ENCODE measurements around the gene INSIG2.
A peak's percentile ranks its signal among the peaks of the same experiment; 100 is the strongest.

INSIG2 gene

DNA sequence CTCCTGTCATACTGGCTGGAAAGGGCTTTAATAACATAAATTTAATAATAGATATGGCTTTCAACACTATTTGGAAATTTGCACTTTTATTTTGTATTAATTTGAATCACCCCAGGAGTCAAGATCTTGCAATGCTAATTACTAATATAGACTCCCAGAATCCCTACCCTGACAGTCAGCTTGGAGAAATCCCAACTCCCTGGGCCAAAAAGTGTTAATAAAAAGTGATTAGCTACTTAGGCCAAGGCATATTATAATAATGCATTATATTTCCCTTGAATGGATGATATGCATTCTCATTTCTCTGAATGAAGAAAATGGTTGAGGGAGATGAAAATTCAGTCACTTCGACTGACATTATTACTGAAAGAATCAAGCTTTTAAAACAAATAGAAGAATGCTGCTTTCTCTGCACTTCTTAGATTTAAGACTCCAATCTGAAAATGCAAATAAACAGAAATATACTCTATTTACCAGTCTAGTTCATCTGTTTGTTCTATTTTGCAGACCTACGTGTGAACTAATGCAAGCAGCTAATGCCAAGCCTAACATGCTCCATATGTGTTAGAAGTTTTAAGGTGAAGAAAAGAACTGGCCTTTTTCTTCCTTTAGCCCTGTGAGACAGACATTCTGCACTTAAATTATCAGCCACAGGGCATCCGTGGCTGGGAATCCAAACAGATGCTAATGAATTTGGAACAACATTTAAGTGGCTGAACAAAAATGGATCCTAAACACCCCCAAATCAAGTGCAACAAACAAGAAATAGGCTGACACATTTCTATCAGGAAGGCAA lies 33.9 kb upstream of the INSIG2 start:
- H3K9me3 ChIP-seq = no peaks in the 10 kb centered on the region
- H3K27me3 ChIP-seq = no peaks in the 10 kb centered on the region
- TF ChIP-seq, protein P1, sequence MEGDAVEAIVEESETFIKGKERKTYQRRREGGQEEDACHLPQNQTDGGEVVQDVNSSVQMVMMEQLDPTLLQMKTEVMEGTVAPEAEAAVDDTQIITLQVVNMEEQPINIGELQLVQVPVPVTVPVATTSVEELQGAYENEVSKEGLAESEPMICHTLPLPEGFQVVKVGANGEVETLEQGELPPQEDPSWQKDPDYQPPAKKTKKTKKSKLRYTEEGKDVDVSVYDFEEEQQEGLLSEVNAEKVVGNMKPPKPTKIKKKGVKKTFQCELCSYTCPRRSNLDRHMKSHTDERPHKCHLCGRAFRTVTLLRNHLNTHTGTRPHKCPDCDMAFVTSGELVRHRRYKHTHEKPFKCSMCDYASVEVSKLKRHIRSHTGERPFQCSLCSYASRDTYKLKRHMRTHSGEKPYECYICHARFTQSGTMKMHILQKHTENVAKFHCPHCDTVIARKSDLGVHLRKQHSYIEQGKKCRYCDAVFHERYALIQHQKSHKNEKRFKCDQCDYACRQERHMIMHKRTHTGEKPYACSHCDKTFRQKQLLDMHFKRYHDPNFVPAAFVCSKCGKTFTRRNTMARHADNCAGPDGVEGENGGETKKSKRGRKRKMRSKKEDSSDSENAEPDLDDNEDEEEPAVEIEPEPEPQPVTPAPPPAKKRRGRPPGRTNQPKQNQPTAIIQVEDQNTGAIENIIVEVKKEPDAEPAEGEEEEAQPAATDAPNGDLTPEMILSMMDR (IDR thresholded peaks at IDR 0.05) = no peak
- H3K27ac ChIP-seq = peak overlapping the region; percentile 72
- peaks cover 52 to 63% of the 10 kb centered on the region in 2 experiments for H3K4me1 ChIP-seq (ENCODE audit: control insufficient read depth in 1 of 2, insufficient read depth in 1 of 2, low read depth in 1 of 2, low read length in 1 of 2)
- H3K36me3 ChIP-seq = no peaks in the 10 kb centered on the region
- H3K4me3 ChIP-seq (ENCODE audit: low read depth in 1 of 2, low read length in 1 of 2) = no peak overlapping the region

DNA sequence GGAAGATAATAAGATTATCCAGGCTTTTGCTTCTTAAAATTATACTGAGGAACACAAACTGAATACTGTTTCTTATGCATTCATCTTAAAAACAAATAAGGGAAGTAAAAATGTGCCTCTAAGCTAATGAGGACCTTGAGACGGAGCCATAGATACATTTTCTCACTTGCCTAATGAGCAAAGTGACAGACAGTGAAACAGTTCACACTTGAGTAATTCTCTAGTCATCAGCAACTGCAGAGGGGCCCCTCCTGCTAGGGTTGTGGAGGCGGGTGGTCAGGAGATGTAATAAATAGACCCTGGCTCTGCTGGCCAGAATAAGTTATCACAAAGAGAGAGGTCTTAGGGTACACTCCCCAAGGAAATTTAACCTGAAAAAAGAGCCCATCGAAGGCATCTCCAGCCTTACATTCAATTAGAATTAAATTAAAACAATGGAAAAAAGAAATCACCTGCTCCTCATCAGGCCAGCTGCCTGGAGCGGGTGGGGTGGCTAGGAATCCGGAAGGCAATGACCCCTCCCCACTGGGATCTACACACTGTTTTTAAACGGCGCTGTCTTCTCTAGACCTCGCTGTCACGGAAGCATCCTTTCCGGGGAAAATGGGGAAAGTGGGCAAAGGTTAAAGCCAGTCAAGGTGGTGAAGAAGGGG lies 32.6 kb upstream of the INSIG2 start:
- H3K27me3 ChIP-seq = no peaks in the 10 kb centered on the region
- TF ChIP-seq, protein P1 (IDR thresholded peaks at IDR 0.05) = no peak

DNA sequence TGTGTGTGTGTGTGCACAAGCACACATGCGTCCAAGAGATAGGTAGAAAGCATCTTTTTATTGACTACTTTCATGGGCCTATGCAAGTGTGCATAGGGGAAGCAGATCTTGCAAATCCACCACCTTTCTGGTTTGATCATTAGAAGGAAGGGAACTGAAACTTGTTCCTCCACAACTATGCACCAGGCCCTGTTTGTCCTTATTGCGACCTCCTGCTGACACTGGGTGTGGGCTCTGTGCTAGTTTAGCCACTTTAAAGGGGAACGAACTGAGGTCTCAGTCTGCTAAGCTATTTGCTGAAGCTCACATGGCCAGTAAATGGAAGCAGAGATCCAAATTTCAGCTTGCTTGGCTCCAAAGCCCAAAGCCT lies 32.1 kb upstream of the INSIG2 start:
- no peaks in the 10 kb centered on the region for H3K36me3 ChIP-seq
- peak overlapping the region; percentile 72 for H3K27ac ChIP-seq
- H3K4me3 ChIP-seq (ENCODE audit: low read depth in 1 of 2, low read length in 1 of 2) = no peak overlapping the region
- TF ChIP-seq, protein P1 (IDR thresholded peaks at IDR 0.05) = no peak
- no peaks in the 10 kb centered on the region for H3K9me3 ChIP-seq
- H3K4me1 ChIP-seq (ENCODE audit: control insufficient read depth in 1 of 2, insufficient read depth in 1 of 2, low read depth in 1 of 2, low read length in 1 of 2) = peaks cover 52 to 63% of the 10 kb centered on the region in 2 experiments
- H3K27me3 ChIP-seq = no peaks in the 10 kb centered on the region

More for the DNA sequence above, 32.6 kb upstream of the INSIG2 start:
- Histone ChIP-seq H3K4me1 (ENCODE audit: control insufficient read depth in 1 of 2, insufficient read depth in 1 of 2, low read depth in 1 of 2, low read length in 1 of 2) (peaks cover 52 to 63% of the 10 kb centered on the region in 2 experiments), H3K9me3 (no peaks in the 10 kb centered on the region), H3K27ac (peak overlapping the region; percentile 72), H3K4me3 (ENCODE audit: low read depth in 1 of 2, low read length in 1 of 2) (no peak overlapping the region), H3K36me3 (no peaks in the 10 kb centered on the region)

DNA sequence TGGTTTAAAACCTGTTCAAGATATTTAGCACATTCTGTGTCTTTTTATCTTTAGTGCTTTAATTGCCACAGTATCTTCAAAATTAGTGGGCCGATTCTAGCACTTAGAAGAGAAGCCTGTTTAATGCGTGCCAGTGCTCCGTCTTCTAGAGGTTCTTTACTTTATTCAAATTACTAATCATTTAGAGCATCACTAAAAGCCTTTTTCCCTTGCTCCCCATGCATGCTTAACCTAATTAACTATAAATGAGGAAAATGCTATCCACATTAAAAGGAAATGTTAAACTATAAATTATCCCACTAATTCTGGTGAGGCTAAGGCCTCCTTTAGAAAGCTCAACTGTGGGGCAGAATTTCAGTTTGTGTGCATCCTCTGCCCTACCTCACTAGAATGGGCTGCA lies 31.5 kb upstream of the INSIG2 start:
- H3K4me1 ChIP-seq (ENCODE audit: control insufficient read depth in 1 of 2, insufficient read depth in 1 of 2, low read depth in 1 of 2, low read length in 1 of 2) = peaks cover 58 to 69% of the 10 kb centered on the region in 2 experiments
- H3K9me3 ChIP-seq = no peaks in the 10 kb centered on the region
- H3K27me3 ChIP-seq = no peaks in the 10 kb centered on the region
- H3K36me3 ChIP-seq = no peaks in the 10 kb centered on the region
- peak overlapping the region; percentile 72 for H3K27ac ChIP-seq
- H3K4me3 ChIP-seq (ENCODE audit: low read depth in 1 of 2, low read length in 1 of 2) = no peak overlapping the region
- TF ChIP-seq, protein P1 (IDR thresholded peaks at IDR 0.05) = no peak

DNA sequence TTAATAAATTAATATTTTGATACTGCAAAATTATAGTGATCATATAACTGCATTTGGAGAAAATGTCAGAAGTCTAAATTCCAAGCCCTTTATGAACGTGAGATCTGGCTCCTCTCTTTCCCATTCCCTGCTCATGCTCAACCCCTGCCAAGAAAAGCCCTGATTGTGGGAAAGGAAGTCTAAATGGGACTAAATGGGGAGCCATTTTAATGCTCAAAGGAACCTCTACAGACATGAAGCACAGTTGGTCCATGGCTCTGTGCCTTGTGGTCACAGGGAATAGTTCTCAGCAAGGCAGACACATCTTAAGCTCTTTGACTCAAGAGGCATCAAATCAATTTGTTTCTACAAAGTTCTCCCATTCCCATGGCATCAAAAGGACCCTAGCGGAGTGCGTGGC lies 29.3 kb upstream of the INSIG2 start:
- H3K27ac ChIP-seq = peak overlapping the region; percentile 76

More for the DNA sequence above, 29.3 kb upstream of the INSIG2 start:
- Histone ChIP-seq H3K9me3 (no peaks in the 10 kb centered on the region), H3K27me3 (no peaks in the 10 kb centered on the region), H3K4me3 (ENCODE audit: low read depth in 1 of 2, low read length in 1 of 2) (no peak overlapping the region), H3K4me1 (ENCODE audit: control insufficient read depth in 1 of 2, insufficient read depth in 1 of 2, low read depth in 1 of 2, low read length in 1 of 2) (peaks cover 58 to 70% of the 10 kb centered on the region in 2 experiments), H3K36me3 (no peaks in the 10 kb centered on the region)
- TF ChIP-seq, protein P1 (IDR thresholded peaks at IDR 0.05) = no peak

Measured in neutrophil (primary cell).